B cell (primary cell): Measurements from ENCODE around the gene CDC14A.

ENCODE experiments used
- EZH2 ChIP-seq: IDR thresholded peaks from 2 replicates; pipeline ENCODE4 v1.6.1; 2012; ENCODE audit warnings: borderline replicate concordance, low read depth, mild to moderate bottlenecking, moderate library complexity, low read length; ENCODE audit not compliant: insufficient read depth, poor library complexity, severe bottlenecking
- TF ChIP-seq, protein P1 (sequence below): fragments of 200-600 bp; IDR thresholded peaks from one replicate; pipeline ENCODE4 v1.8.0; 2022; ENCODE audit warnings: antibody characterized with exemption, mild to moderate bottlenecking

DNA sequence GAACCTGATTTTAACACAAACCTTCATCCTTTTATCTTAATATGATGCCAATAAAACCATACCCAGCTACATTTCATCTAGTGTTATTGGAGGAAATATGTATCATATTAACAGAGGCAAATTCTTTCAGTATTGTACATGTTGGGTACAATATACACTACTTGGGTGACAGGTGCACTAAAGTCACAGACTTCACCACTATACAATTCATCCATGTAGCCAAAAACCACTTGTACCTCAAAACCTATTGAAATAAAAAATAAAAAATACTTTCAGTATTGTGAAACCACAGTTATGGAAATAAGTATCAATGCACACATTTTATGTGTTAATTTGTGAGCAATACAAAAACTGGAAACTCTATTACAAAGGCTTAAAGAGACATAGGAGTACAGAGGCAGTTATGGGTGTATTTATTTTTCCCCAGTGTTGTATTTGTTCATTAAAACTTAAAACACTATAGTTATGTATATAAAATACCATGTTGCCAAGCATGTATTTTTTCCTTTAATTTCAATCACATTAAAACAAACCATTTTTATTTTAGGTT lies 160.6 kb downstream of the CDC14A start:
- TF ChIP-seq, protein P1, sequence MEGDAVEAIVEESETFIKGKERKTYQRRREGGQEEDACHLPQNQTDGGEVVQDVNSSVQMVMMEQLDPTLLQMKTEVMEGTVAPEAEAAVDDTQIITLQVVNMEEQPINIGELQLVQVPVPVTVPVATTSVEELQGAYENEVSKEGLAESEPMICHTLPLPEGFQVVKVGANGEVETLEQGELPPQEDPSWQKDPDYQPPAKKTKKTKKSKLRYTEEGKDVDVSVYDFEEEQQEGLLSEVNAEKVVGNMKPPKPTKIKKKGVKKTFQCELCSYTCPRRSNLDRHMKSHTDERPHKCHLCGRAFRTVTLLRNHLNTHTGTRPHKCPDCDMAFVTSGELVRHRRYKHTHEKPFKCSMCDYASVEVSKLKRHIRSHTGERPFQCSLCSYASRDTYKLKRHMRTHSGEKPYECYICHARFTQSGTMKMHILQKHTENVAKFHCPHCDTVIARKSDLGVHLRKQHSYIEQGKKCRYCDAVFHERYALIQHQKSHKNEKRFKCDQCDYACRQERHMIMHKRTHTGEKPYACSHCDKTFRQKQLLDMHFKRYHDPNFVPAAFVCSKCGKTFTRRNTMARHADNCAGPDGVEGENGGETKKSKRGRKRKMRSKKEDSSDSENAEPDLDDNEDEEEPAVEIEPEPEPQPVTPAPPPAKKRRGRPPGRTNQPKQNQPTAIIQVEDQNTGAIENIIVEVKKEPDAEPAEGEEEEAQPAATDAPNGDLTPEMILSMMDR, result no peak
- TF ChIP-seq EZH2, result no peak
